ENCODE results near the gene DLG1.

DNA sequence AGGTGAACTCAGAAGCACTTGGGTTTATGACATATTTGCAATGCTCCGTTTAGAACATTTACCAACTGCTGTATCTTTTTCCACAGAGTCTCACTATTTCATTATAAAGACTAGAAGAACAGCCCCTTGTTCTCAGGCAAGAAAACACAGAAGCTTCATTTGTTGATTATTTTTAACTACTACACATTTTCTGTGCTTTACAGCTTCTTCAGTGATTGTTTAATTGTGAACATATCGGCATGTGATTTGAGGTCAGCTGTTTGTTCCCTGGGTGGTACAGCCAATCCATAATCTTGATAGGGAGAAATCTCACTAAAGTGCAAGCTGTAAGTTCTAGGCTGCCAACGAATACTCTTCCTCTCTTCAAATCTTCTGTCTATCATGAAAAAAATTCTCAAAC is 31.0 kb upstream of the DLG1 start:
- TF ChIP-seq ZBTB1 (CRISPR knock-in tag; IDR thresholded peaks at IDR 0.05; ENCODE audit: borderline replicate concordance, low read depth) = no peak
- TF ChIP-seq, protein P1, sequence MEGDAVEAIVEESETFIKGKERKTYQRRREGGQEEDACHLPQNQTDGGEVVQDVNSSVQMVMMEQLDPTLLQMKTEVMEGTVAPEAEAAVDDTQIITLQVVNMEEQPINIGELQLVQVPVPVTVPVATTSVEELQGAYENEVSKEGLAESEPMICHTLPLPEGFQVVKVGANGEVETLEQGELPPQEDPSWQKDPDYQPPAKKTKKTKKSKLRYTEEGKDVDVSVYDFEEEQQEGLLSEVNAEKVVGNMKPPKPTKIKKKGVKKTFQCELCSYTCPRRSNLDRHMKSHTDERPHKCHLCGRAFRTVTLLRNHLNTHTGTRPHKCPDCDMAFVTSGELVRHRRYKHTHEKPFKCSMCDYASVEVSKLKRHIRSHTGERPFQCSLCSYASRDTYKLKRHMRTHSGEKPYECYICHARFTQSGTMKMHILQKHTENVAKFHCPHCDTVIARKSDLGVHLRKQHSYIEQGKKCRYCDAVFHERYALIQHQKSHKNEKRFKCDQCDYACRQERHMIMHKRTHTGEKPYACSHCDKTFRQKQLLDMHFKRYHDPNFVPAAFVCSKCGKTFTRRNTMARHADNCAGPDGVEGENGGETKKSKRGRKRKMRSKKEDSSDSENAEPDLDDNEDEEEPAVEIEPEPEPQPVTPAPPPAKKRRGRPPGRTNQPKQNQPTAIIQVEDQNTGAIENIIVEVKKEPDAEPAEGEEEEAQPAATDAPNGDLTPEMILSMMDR (IDR thresholded peaks at IDR 0.05 in 2 of 3, conservative IDR thresholded peaks at IDR 0.05 in 1 of 3; ENCODE audit: insufficient read depth in 2 of 3, low read depth in 1 of 3, low read length in 3 of 3) = no peak
- TF ChIP-seq, protein P2, sequence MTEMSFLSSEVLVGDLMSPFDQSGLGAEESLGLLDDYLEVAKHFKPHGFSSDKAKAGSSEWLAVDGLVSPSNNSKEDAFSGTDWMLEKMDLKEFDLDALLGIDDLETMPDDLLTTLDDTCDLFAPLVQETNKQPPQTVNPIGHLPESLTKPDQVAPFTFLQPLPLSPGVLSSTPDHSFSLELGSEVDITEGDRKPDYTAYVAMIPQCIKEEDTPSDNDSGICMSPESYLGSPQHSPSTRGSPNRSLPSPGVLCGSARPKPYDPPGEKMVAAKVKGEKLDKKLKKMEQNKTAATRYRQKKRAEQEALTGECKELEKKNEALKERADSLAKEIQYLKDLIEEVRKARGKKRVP (CRISPR knock-in tag; IDR thresholded peaks at IDR 0.05) = no peak
